ENCODE data around the gene ARHGAP24. TPM values are rescaled to one million over a fixed set of nuclear protein-coding genes. Genes with fewer than 3 reads are reported as not detected.
A peak's percentile ranks its signal among the peaks of the same experiment; 100 is the strongest.

The ARHGAP24 gene
- total RNA-seq: 1 to 10 TPM; 4.0 to 7.3 (median 6.1) TPM
- long read RNA-seq, full-length matches to known transcripts: 1 of 2 reads
- long read RNA-seq, partial matches to known transcripts: 0 of 2 reads
- long read RNA-seq, other reads (novel, unspliced or antisense): 1 of 2 reads

- Histone ChIP-seq H3K36me3 (no peaks in the 10 kb centered on the region), H3K27ac (peak within 1 kb of the TSS in 1 of 3 donors; percentile 12), H3K27me3 (no peaks in the 10 kb centered on the region), H3K4me1 (peaks cover 0 to 7% (median 0%) of the 10 kb centered on the region in 4 donors), H3K9me3 (no peaks in the 10 kb centered on the region), H3K4me3 (peak within 1 kb of the TSS; percentile 19 to 62 (median 48))
- intact Hi-C loops (cut with DNase I): no loop called here
- ATAC-seq (peak; percentile 95 to 98 (median 97)), DNase-seq (peak; percentile 66 to 84 (median 81))
- TF ChIP-seq CTCF (IDR thresholded peaks at IDR 0.05) (peak in 1 of 4 donors; percentile 8), POLR2A (IDR thresholded peaks at IDR 0.05) (no peak)
- 6% methylated on average over 36 of the region's 41 CpGs for WGBS (ENCODE audit: insufficient coverage, low coverage, low lambda C conversion rate, missing lambda C conversion rate)
These were observed at the start of gene ARHGAP24 for GRCh38 chr4:85474818-85475630. ARHGAP24 (plus strand) TSS chr4:85475150.

- ATAC-seq: no peak
- H3K36me3 ChIP-seq: no peaks in the 10 kb centered on the region
- DNase-seq: no peak
- 39% methylated on average over 3 of the region's 3 CpGs for WGBS (ENCODE audit: insufficient coverage, low coverage, low lambda C conversion rate, missing lambda C conversion rate)
- intact Hi-C loops (cut with DNase I): no loop called here
- H3K4me1 ChIP-seq: no peaks in the 10 kb centered on the region
- TF ChIP-seq POLR2A (IDR thresholded peaks at IDR 0.05) (no peak), CTCF (IDR thresholded peaks at IDR 0.05) (no peak)
- H3K27me3 ChIP-seq: no peaks in the 10 kb centered on the region
- no peaks in the 10 kb centered on the region for H3K9me3 ChIP-seq
- H3K27ac ChIP-seq: no peak overlapping the region
- H3K4me3 ChIP-seq: no peak overlapping the region
These were observed 48.6 kb upstream of the ARHGAP24 start for GRCh38 chr4:85426366-85426765.

- Histone ChIP-seq H3K27me3 (no peaks in the 10 kb centered on the region), H3K4me3 (no peak overlapping the region), H3K36me3 (no peaks in the 10 kb centered on the region), H3K9me3 (no peaks in the 10 kb centered on the region), H3K27ac (no peak overlapping the region), H3K4me1 (no peaks in the 10 kb centered on the region)
- intact Hi-C loops (cut with DNase I): no loop called here
- 25% methylated on average over 1 of the region's 1 CpG for WGBS (ENCODE audit: insufficient coverage, low coverage, low lambda C conversion rate, missing lambda C conversion rate)
- TF ChIP-seq POLR2A (IDR thresholded peaks at IDR 0.05) (no peak), CTCF (IDR thresholded peaks at IDR 0.05) (no peak)
- DNase-seq (no peak), ATAC-seq (no peak)
These were observed 47.8 kb upstream of the ARHGAP24 start for GRCh38 chr4:85427123-85427522.

- no peaks in the 10 kb centered on the region for H3K9me3 ChIP-seq
- H3K36me3 ChIP-seq: no peaks in the 10 kb centered on the region
- no peaks in the 10 kb centered on the region for H3K4me1 ChIP-seq
- no peak for TF ChIP-seq CTCF (IDR thresholded peaks at IDR 0.05)
- TF ChIP-seq POLR2A (IDR thresholded peaks at IDR 0.05): no peak
- 41% methylated on average over 1 of the region's 3 CpGs for WGBS (ENCODE audit: insufficient coverage, low coverage, low lambda C conversion rate, missing lambda C conversion rate)
- ATAC-seq (no peak), DNase-seq (no peak)
- intact Hi-C loops (cut with DNase I): no loop called here
- no peak overlapping the region for H3K4me3 ChIP-seq
- no peaks in the 10 kb centered on the region for H3K27me3 ChIP-seq
- H3K27ac ChIP-seq: no peak overlapping the region
These were observed 44.7 kb upstream of the ARHGAP24 start for GRCh38 chr4:85430226-85430625.

All from right lobe of liver (tissue), 6 donors.